Sigmoid colon (tissue), 3 donors: Measurements from ENCODE around the gene CLTA.

ENCODE experiments used
- POLR2A ChIP-seq, 2 donors: fragments of 450-650 bp; IDR thresholded peaks; one replicate each; pipeline ENCODE4 v1.6.1; 2016; ENCODE audit warnings: antibody characterized with exemption in 2 of 2, mild to moderate bottlenecking in 2 of 2, moderate library complexity in 2 of 2
- TF ChIP-seq, protein P1 (sequence below), 4 experiments: fragments of 450-650 bp in 3 of 4; fragments of 200-600 bp in 1 of 4; IDR thresholded peaks; one replicate each; pipeline ENCODE4 v1.5.1; 2016 to 2019; ENCODE audit warnings: antibody characterized with exemption in 4 of 4, mild to moderate bottlenecking in 3 of 4, moderate library complexity in 2 of 4

DNA sequence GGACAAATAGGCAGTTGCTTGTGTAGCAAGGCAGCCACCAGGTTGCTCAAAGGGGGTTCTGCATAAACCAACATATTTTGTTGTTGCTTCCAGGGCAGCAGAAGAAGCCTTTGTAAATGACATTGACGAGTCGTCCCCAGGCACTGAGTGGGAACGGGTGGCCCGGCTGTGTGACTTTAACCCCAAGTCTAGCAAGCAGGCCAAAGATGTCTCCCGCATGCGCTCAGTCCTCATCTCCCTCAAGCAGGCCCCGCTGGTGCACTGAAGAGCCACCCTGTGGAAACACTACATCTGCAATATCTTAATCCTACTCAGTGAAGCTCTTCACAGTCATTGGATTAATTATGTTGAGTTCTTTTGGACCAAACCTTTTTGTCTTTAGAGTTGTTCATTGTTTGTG, 20.8 kb downstream of the CLTA start:
- TF ChIP-seq POLR2A (IDR thresholded peaks at IDR 0.05), result no peak
- TF ChIP-seq, protein P1, sequence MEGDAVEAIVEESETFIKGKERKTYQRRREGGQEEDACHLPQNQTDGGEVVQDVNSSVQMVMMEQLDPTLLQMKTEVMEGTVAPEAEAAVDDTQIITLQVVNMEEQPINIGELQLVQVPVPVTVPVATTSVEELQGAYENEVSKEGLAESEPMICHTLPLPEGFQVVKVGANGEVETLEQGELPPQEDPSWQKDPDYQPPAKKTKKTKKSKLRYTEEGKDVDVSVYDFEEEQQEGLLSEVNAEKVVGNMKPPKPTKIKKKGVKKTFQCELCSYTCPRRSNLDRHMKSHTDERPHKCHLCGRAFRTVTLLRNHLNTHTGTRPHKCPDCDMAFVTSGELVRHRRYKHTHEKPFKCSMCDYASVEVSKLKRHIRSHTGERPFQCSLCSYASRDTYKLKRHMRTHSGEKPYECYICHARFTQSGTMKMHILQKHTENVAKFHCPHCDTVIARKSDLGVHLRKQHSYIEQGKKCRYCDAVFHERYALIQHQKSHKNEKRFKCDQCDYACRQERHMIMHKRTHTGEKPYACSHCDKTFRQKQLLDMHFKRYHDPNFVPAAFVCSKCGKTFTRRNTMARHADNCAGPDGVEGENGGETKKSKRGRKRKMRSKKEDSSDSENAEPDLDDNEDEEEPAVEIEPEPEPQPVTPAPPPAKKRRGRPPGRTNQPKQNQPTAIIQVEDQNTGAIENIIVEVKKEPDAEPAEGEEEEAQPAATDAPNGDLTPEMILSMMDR (IDR thresholded peaks at IDR 0.05), result no peak
